Measurements from ENCODE around the gene PPP1R37. TPM values are rescaled to one million over a fixed set of nuclear protein-coding genes. Genes with fewer than 3 reads are reported as not detected.
A peak's percentile ranks its signal among the peaks of the same experiment; 100 is the strongest.

The PPP1R37 gene, protein sequence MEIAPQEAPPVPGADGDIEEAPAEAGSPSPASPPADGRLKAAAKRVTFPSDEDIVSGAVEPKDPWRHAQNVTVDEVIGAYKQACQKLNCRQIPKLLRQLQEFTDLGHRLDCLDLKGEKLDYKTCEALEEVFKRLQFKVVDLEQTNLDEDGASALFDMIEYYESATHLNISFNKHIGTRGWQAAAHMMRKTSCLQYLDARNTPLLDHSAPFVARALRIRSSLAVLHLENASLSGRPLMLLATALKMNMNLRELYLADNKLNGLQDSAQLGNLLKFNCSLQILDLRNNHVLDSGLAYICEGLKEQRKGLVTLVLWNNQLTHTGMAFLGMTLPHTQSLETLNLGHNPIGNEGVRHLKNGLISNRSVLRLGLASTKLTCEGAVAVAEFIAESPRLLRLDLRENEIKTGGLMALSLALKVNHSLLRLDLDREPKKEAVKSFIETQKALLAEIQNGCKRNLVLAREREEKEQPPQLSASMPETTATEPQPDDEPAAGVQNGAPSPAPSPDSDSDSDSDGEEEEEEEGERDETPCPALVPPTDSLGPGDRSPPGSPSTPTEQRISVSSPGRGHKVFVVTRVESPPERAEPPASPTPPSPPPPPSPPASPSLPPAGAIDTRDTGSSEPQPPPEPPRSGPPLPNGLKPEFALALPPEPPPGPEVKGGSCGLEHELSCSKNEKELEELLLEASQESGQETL
- total RNA-seq (2014; rRNA removed; shearing (Covaris generic)) = 108 and 128 TPM in 2 replicates

DNA sequence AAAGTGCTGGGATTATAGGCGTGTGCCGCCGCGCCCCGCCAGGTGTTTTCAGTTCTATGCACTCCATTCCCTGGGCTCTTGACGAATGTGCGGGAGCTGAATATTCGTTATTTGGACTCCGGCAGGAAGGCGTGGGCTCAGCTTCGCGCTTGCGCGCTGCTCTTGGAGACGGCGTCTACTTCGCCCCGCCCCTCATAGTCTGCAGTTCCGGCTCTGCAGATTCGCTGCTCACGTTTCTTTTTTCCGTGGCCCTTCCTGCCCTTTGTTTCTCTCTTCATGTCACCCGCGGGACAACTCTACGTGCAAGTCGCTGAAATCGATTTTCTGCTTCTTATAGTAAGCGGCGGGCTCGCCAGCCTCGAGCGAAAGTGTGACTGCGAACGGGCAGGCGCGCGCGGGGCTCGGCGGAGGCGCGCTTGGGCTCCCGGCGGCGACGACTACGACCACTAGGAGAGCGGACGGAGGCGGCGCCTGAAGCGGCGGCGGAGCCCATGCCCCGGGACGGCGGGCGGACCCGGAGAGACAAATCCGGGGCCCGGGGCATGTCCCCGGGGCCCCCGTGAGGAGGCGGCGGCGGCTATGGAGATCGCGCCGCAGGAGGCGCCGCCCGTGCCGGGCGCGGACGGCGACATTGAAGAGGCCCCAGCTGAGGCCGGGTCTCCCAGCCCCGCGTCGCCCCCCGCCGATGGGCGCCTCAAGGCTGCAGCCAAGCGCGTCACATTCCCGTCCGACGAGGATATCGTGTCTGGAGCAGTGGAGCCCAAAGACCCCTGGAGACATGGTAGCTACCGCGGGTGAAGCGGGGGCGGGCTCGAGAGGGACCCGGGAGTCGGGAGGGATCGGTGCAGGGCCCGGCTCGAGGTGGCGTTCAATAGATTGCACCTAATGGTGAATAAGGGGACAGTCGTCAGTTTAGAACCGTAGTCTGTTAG, at the start of gene PPP1R37:
Gene PPP1R37, plus strand, starts transcription at position 433 of the 932 bp plus-strand sequence. Its CDS starts 147 bp downstream, at position 580.
- peak; percentile 100 for DNase-seq (ENCODE audit: low spot score)

DNA sequence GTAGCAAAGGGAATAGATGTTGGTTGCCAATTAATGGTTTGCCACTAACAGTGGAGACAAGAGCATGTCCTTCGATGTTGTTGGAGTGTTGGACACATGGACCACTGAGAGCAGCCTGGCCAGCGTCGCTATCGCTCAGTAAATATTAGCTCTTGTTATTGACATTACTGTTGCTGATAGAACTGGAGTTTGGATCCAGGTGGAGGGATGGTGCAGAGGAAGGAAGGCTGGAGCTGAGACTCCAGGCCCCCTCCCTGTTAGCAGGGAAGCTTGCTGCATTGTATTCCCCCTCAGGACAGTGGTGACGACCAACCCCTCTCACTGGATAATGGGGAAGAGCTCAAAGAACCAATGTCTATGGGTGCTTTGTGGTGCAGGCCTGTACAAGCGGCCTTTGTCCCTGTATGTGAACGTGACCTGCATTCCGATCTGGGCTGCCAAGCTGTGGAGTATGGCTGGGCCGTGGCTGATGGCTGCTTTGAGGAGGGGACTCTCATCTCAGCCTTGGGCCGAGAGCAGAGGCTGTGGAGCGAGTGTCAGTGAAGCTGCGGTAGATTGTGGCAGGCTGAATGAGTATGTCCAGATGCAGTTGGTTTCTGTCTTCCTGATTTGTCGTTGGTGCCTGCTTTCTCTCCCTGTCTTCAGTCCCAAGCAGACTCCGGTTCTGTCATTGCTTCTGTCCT, 47.2 kb upstream of the PPP1R37 start:
- DNase-seq (ENCODE audit: low spot score) = no peak

DNA sequence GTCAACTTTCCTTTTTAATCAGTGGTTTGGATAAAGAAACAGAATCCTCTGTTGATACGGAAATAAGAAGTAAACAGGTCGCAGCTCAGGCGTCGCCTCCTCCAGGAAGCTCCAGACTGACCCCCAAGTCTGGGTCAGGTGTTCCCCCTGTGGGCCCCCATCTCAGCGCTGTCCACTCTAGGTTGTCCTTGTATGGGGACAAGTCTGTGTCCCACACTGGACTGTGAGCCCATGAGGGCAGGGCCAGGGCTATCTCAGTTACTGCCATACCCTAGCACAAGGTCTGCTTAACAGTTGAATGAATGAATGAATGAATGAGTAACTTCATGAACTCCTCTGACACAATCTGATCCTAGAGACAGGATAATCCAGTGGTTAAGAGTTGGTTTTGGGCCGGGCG, 46.6 kb upstream of the PPP1R37 start:
- no peak for DNase-seq (ENCODE audit: low spot score)

- no peak for DNase-seq (ENCODE audit: low spot score)
These were observed 45.7 kb upstream of the PPP1R37 start for GRCh38 chr19:45047188-45047797.

GRCh38 chr19:45049073-45049736, 43.8 kb upstream of the PPP1R37 start:
- no peak for DNase-seq (ENCODE audit: low spot score)

DNA sequence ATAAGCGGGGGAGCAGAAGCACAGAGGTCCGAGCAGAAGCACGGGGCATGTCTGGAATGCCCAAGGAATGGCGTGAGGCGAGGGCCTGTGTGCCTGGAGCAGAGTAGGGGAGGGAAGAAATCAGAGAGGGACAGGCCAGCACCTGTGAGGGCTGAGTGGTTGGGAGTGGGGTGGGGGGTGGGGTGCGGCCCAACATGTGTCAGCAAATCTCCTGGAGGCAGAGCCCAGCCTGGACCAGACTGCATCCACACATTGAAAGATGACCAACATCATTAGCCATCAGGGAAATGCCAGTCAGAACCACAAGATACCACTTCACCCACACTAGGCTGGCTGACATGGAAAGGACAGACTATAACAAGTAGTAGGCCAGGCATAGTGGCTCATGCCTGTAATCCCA, 42.9 kb upstream of the PPP1R37 start:
- no peak for DNase-seq (ENCODE audit: low spot score)

DNA sequence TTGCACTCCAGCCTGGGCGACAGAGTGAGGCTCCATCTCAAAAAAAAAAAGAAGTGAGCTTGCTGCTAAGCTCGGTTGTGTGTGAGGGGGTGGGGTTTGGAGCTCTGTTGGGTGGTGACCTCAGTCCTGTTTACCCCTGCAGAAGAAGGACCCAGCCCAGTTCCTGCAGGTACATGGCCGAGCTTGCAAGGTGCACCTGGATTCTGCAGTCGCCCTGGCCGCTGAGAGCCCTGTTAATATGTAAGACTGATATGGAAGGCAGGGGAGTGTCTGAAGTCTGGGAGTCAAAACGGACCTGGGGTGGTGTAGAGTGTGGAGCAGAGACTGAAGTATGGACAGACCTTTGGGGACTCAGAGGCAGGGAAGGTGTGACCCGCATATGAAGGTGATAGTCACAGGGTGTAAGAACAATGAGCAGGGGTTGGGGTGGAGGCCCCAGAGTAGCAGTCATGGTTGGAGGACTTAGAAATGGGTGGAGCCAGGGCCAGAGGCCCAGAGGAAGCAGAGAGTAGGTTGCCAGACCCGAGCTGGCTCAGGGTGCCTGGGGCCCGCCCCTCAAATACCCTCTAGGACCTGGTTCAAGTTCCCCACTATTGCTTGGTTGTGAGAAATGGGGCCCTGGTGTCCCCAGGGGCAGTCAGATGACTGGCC, 40.9 kb upstream of the PPP1R37 start:
- DNase-seq (ENCODE audit: low spot score) = no peak

- no peak for DNase-seq (ENCODE audit: low spot score)
These were observed 36.1 kb upstream of the PPP1R37 start for GRCh38 chr19:45056831-45057230.

DNA sequence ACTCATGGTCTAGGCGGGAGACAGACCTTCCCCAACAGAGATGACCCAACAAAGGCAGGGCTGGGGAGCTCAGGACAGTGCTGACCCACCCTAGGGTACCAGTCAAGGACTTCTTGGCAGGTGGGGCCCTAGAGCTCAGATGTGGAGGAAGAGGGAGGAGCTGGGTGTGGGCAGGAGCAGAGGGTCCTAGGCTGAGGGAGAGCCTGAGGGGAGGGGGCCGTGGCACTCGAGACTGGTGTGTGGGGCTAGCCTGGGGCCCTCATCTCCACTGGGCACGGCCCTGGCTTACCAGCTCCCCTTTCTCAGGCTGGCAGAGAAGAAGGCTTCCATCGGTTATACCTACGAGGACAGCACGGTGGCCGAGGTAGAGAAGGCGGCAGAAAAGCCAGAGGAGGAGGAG, 35.5 kb upstream of the PPP1R37 start:
- DNase-seq (ENCODE audit: low spot score) = no peak

- DNase-seq (ENCODE audit: low spot score) = no peak
These were observed 34.3 kb upstream of the PPP1R37 start for GRCh38 chr19:45058622-45059159.

DNA sequence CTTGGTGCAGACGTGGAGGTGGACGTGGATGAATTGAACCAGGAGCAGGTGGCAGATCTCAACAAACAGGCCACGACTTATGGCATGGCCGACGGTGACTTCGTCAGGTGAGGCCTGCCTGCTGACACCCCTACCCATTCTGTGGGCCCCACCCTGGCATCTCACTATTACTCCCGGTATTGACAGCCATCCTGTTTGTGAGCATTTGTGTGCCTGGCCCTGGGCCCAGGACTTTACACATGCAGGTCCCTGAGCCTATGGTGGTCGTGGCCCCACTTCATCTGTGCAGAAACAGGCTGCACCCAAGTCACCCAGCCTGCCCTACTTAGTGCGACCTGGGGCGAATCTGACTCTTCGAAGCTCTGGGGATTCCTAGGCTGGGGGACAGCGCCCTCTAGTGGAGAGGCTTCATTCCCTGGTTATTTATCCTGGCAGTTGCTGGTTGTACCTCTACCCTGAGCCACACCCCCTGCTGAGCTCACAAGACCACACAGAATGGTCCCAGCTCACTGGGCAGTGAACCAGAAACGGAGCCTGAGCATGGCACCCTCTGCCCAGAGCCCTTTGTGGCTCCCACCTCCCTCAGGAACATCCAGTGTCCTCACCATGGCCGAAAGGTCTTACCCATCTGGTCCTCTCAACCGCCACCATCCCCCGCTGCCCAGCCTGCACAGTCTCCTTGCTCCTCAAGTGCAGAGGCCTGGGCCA, 33.6 kb upstream of the PPP1R37 start:
- DNase-seq (ENCODE audit: low spot score) = peak; percentile 98

DNA sequence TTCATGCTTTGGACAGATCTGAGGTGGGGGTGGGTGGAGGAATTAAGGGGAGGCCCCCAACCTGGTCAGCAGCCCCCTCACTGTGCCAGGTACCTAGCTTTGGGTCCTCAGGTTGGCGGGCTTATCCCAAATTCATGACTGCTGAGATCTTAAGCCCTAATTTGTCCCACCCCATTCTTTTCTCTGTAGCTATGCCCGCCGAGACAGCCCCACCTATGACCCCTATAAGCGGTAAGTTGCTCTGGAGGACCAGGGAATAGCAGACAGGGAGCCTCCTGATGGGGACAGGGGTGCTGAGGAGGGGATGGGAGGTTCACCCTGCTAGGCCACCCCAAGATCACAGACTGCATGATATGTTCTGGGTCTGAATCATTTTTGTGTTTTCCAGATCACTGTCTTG, 31.0 kb upstream of the PPP1R37 start:
- DNase-seq (ENCODE audit: low spot score) = no peak

DNA sequence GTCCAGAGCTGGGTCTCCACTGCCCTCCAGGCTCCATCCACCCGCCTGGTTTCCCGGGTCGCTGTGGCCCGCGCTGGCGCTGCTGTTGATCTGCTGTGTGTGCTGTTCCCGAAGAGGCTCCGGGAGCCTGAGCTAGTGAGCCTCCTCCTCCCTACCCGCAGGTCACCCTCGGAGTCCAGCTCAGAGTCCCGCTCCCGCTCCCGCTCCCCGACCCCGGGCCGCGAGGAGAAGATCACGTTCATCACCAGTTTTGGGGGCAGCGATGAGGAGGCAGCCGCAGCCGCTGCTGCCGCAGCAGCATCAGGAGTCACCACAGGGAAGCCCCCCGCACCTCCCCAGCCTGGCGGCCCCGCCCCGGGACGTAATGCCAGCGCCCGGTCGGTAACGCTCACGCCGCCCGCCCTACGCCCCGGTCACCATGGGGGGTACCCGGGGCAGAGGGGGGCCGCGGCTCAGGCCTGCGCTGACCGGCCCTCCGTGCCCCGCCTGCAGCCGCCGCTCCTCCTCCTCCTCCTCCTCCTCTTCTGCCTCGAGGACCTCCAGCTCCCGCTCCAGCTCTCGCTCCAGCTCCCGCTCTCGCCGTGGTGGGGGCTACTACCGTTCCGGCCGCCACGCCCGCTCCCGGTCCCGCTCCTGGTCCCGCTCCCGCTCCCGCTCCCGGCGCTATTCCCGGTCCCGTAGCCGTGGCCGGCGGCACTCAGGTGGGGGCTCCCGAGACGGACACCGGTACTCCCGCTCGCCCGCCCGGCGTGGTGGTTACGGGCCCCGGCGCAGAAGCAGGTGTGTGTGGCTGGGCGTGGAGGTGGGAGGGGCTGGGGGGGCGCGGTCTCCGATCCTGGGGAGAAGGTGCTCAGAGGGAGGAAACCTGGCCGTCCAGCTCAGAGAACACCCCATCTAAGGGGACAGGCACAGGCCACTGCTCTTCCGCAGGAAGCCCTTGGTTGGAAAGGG, 28.9 kb upstream of the PPP1R37 start:
- DNase-seq (ENCODE audit: low spot score) = no peak

GRCh38 chr19:45066921-45067661, 25.9 kb upstream of the PPP1R37 start:
- DNase-seq (ENCODE audit: low spot score) = no peak

DNA sequence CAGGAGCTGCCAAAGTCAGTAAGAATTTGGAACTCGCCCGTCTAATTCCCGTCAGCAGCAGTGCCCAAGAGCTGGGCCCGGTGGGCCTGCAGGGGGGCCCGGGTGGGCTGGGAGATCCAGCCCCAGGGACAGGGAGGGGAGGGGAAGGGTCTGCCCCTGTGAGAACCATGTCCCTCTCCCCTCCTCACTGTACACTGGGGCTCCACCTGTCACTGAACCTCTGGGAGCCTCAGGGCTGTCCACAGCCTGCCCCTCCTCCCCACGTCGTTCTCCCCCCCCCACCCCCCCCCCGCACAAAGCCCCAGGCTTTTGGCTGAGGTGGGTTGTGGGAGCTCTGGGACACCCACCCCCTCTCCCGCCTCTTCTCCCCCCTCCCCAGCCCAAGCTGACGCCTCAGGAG, 24.9 kb upstream of the PPP1R37 start:
- DNase-seq (ENCODE audit: low spot score) = no peak

GRCh38 chr19:45069056-45069455, 23.9 kb upstream of the PPP1R37 start:
- DNase-seq (ENCODE audit: low spot score) = peak; percentile 49

- no peak for DNase-seq (ENCODE audit: low spot score)
These were observed 22.8 kb upstream of the PPP1R37 start for GRCh38 chr19:45070214-45070613.
